Panc1 (cell line): ENCODE data around the gene VOPP1. TPM values are rescaled to one million over a fixed set of nuclear protein-coding genes. Genes with fewer than 3 reads are reported as not detected.

Source experiments
- ATAC-seq: fragments of 200-7000 bp; cut with Tn5 transposase; 2 replicates; pipeline ENCODE4 v1.9.1; 2020; ENCODE audit warnings: mild to moderate bottlenecking, moderate library complexity
- BruUV-seq: library from RNA; stranded (reverse); fragments of 400-500 nt; replicated peaks from 2 replicates; lab custom pipeline; 2021; lab: Mats Ljungman, UMichigan
- CTCF ChIA-PET: fragments of 300-600 bp; sonication (Branson Sonifier 250); formaldehyde crosslinking; loops from one replicate; lab custom pipeline; 2022; ENCODE audit warnings: antibody characterized with exemption; lab: Charles Lee
- POLR2A ChIA-PET: fragments of 300-600 bp; sonication (Branson Sonifier 250); formaldehyde crosslinking; loops from one replicate; lab custom pipeline; 2022; ENCODE audit warnings: antibody characterized with exemption; lab: Charles Lee
- DNase-seq: peaks from one replicate; pipeline ENCODE4 v3.0.0-alpha.2; 2010; ENCODE audit warnings: low read depth, low spot score
- H3K27ac ChIP-seq: 2 replicates; pipeline ENCODE4 v1.5.1; 2011; ENCODE audit warnings: mild to moderate bottlenecking, low read length, inconsistent platforms
- H3K27me3 ChIP-seq: fragments of 200-500 bp; sonication (Bioruptor generic); 2 replicates; pipeline ENCODE4 v1.6.0; 2014; ENCODE audit warnings: low read length, inconsistent platforms; ENCODE audit not compliant: control insufficient read depth, insufficient read depth
- H3K36me3 ChIP-seq: fragments of 200-500 bp; sonication (Bioruptor generic); 2 replicates; pipeline ENCODE4 v1.5.1; 2014; ENCODE audit warnings: inconsistent platforms, mild to moderate bottlenecking, low read length, moderate library complexity; ENCODE audit not compliant: control insufficient read depth, insufficient read depth
- H3K4me1 ChIP-seq: 2 replicates; pipeline ENCODE4 v1.5.1; 2011; ENCODE audit warnings: inconsistent platforms, mild to moderate bottlenecking, low read length, moderate library complexity; ENCODE audit not compliant: control insufficient read depth, insufficient read depth
- H3K4me3 ChIP-seq, 2 experiments: 2 replicates each; pipeline ENCODE4 v1.5.1; 2011 to 2012; ENCODE audit warnings: low read depth in 2 of 2, low read length in 2 of 2, mild to moderate bottlenecking in 2 of 2, inconsistent platforms in 1 of 2, moderate library complexity in 1 of 2
- H3K9me3 ChIP-seq: fragments of 200-500 bp; sonication (Bioruptor generic); 2 replicates; pipeline ENCODE4 v1.5.1; 2014; ENCODE audit warnings: low read depth, mild to moderate bottlenecking, inconsistent platforms, low read length, moderate library complexity; ENCODE audit not compliant: control insufficient read depth, insufficient read depth
- POLR2AphosphoS5 ChIP-seq: IDR thresholded peaks from 2 replicates; pipeline ENCODE4 v1.6.1; 2012; ENCODE audit warnings: mild to moderate bottlenecking, low read depth, low read length, moderate library complexity
- SIN3A ChIP-seq: IDR thresholded peaks from 2 replicates; pipeline ENCODE4 v1.6.1; 2012; ENCODE audit warnings: low read depth, mild to moderate bottlenecking, low read length, moderate library complexity, borderline replicate concordance; ENCODE audit not compliant: insufficient read depth
- TCF7L2 ChIP-seq: IDR thresholded peaks from 2 replicates; pipeline ENCODE4 v1.6.1; 2011; ENCODE audit warnings: mild to moderate bottlenecking, low read depth, low read length, inconsistent platforms
- in situ Hi-C: cut with HindIII; loops from 2 replicates; pipeline ENCODE4 v1.10.0; 2016; ENCODE audit warnings: low sequenced_read_pairs, low pct_unique_long_range_greater_than_20kb
- intact Hi-C: fragments of 100-400 bp; cut with micrococcal nuclease; formaldehyde crosslinking; loops from one replicate; pipeline ENCODE4 v1.10.0; 2022; ENCODE audit not compliant: unreplicated experiment
- total RNA-seq: library from RNA; stranded (reverse); gene quantifications from one replicate; pipeline ENCODE4 v1.2.1, GENCODE V29; 2021; ENCODE audit not compliant: unreplicated experiment
- TF ChIP-seq, protein P1 (sequence below): fragments of 450-650 bp; IDR thresholded peaks from 2 replicates; pipeline ENCODE4 v1.5.1; 2017; ENCODE audit warnings: mild to moderate bottlenecking
- TF ChIP-seq, protein P2 (sequence below), 2 experiments: IDR thresholded peaks; 2 replicates each; pipeline ENCODE4 v1.6.1; 2011 to 2012; ENCODE audit warnings: low read depth in 2 of 2, control low read depth in 1 of 2, low read length in 1 of 2, mild to moderate bottlenecking in 1 of 2, moderate library complexity in 1 of 2; ENCODE audit not compliant: insufficient read depth in 1 of 2

The VOPP1 gene
- total RNA-seq, 1 experiment from 2014 or later: 131 TPM

DNA sequence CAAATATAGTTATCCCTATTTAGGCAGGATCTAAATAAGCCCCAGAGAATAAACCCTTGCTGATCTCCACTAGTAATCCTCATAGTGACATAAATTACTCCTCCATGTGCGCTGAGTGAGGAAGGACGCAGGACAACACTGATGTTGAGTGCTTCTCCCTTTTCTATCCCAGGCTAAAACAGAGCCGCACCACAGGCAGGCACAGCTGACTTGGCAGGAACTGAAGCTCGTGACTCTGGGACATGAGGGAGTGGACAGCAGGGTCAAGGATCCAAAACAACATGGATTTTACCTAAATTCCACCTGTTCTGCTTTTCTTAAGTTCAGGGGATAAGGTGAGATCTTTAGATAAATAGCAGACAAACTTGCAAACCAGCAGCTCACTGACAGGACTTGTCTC, 46.0 kb downstream of the VOPP1 start:
- ATAC-seq (no peak), DNase-seq (no peak)
- Histone ChIP-seq H3K9me3 (no peaks in the 10 kb centered on the region), H3K27me3 (no peaks in the 10 kb centered on the region), H3K27ac (no peak overlapping the region), H3K36me3 (no peaks in the 10 kb centered on the region), H3K4me3 (no peak overlapping the region), H3K4me1 (no peaks in the 10 kb centered on the region)
- ChIA-PET POLR2A (no interaction called here), CTCF (no interaction called here)
- intact Hi-C loops (no loop called here), in situ Hi-C loops (no loop called here)
- BruUV-seq: no TSS peak
- TF ChIP-seq TCF7L2: no peak
- TF ChIP-seq SIN3A: no peak
- TF ChIP-seq, protein P1, sequence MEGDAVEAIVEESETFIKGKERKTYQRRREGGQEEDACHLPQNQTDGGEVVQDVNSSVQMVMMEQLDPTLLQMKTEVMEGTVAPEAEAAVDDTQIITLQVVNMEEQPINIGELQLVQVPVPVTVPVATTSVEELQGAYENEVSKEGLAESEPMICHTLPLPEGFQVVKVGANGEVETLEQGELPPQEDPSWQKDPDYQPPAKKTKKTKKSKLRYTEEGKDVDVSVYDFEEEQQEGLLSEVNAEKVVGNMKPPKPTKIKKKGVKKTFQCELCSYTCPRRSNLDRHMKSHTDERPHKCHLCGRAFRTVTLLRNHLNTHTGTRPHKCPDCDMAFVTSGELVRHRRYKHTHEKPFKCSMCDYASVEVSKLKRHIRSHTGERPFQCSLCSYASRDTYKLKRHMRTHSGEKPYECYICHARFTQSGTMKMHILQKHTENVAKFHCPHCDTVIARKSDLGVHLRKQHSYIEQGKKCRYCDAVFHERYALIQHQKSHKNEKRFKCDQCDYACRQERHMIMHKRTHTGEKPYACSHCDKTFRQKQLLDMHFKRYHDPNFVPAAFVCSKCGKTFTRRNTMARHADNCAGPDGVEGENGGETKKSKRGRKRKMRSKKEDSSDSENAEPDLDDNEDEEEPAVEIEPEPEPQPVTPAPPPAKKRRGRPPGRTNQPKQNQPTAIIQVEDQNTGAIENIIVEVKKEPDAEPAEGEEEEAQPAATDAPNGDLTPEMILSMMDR: no peak
- TF ChIP-seq, protein P2, sequence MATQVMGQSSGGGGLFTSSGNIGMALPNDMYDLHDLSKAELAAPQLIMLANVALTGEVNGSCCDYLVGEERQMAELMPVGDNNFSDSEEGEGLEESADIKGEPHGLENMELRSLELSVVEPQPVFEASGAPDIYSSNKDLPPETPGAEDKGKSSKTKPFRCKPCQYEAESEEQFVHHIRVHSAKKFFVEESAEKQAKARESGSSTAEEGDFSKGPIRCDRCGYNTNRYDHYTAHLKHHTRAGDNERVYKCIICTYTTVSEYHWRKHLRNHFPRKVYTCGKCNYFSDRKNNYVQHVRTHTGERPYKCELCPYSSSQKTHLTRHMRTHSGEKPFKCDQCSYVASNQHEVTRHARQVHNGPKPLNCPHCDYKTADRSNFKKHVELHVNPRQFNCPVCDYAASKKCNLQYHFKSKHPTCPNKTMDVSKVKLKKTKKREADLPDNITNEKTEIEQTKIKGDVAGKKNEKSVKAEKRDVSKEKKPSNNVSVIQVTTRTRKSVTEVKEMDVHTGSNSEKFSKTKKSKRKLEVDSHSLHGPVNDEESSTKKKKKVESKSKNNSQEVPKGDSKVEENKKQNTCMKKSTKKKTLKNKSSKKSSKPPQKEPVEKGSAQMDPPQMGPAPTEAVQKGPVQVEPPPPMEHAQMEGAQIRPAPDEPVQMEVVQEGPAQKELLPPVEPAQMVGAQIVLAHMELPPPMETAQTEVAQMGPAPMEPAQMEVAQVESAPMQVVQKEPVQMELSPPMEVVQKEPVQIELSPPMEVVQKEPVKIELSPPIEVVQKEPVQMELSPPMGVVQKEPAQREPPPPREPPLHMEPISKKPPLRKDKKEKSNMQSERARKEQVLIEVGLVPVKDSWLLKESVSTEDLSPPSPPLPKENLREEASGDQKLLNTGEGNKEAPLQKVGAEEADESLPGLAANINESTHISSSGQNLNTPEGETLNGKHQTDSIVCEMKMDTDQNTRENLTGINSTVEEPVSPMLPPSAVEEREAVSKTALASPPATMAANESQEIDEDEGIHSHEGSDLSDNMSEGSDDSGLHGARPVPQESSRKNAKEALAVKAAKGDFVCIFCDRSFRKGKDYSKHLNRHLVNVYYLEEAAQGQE (IDR thresholded peaks at IDR 0.05; ENCODE audit: insufficient read depth in 1 of 2, low read depth in 2 of 2, low read length in 1 of 2): no peak

DNA sequence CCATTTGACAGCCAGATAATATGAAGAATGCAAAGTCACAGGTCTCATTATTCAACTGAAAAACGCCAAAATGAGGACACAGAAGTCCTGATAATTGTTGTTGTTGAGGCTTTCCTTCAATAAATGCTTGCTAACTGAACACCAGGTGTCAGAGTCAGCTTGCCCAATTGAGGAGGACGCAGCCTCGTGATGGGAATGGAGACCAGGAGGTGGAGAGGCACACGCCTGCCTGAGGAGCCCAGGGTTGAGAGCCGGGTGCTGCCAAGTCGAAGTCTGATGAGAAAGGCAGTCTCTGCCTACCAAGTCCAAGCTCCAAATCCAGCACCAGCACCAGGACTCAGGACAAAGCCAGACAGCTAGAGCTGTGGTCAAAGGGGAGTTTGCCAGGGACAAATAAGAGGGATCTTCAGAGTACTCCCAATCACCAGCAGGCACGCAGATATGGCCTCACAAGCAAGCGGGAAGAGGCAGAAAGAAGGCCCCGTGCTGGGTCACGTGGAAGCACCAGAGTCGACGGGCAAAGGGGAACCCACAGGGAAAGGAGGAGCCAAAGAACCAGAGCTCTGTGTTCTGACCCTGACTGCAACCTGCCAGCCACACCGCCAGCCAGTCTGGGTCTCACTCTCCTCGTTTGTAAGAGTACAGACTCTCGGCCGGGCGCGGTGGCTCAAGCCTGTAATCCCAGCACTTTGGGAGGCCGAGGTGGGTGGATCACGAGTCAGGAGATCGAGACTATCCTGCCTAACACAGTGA, 47.6 kb downstream of the VOPP1 start:
- BruUV-seq: no TSS peak
- H3K27ac ChIP-seq: 0 out of 2 replicates have a peak overlapping the region, but pooled peaks have one; percentile 7
- TF ChIP-seq SIN3A: no peak
- no peak for TF ChIP-seq POLR2AphosphoS5
- TF ChIP-seq, protein P1: no peak
- no peak for TF ChIP-seq TCF7L2
- TF ChIP-seq, protein P2 (IDR thresholded peaks at IDR 0.05; ENCODE audit: insufficient read depth in 1 of 2, low read depth in 2 of 2, low read length in 1 of 2): no peak
- in situ Hi-C loops: no loop called here
- no peaks in the 10 kb centered on the region for H3K36me3 ChIP-seq
- H3K27me3 ChIP-seq: no peaks in the 10 kb centered on the region
- no peaks in the 10 kb centered on the region for H3K9me3 ChIP-seq
- DNase-seq (no peak), ATAC-seq (no peak)
- ChIA-PET CTCF (no interaction called here), POLR2A (no interaction called here)
- no peaks in the 10 kb centered on the region for H3K4me1 ChIP-seq
- H3K4me3 ChIP-seq: no peak overlapping the region
- intact Hi-C loops: no loop called here
